Large intestine (tissue), 3 donors: Measurements from ENCODE around the gene RTBDN. TPM values are rescaled to one million over a fixed set of nuclear protein-coding genes. Genes with fewer than 3 reads are reported as not detected.
"Not testable (repeated sequence)": the region's sequence is repeated elsewhere in the genome, so short reads cannot be mapped to it uniquely, and the experiment has no call there.

Experiments
- DNase-seq, 2 donors: peaks; one replicate each; pipeline versions ENCODE4 v3.0.0 to v3.0.0-alpha.2; 2013
- H3K27ac ChIP-seq: one replicate; pipeline ENCODE4 v1.5.1; 2013; ENCODE audit warnings: low read length
- H3K27me3 ChIP-seq: 2 replicates; pipeline ENCODE4 v1.6.1; 2013; ENCODE audit warnings: low read length; ENCODE audit not compliant: control insufficient read depth, insufficient read depth
- H3K36me3 ChIP-seq: 2 replicates; pipeline ENCODE4 v1.6.1; 2013; ENCODE audit warnings: low read length; ENCODE audit not compliant: control insufficient read depth, insufficient read depth
- H3K4me1 ChIP-seq: one replicate; pipeline ENCODE4 v1.6.1; 2013; ENCODE audit warnings: low read length; ENCODE audit not compliant: control insufficient read depth, insufficient read depth
- H3K4me3 ChIP-seq: one replicate; pipeline ENCODE4 v1.5.1; 2013; ENCODE audit warnings: low read length
- H3K9me3 ChIP-seq: one replicate; pipeline ENCODE4 v1.6.1; 2013; ENCODE audit warnings: mild to moderate bottlenecking, low read depth, low read length, moderate library complexity; ENCODE audit not compliant: control insufficient read depth
- WGBS: methylation state at CpG from one replicate; pipeline ENCODE4 v1.1.5; 2013; ENCODE audit warnings: low lambda C conversion rate; ENCODE audit not compliant: insufficient coverage; 5-methylcytosine and 5-hydroxymethylcytosine counted together
- polyA plus RNA-seq: library from polyadenylated mRNA; unstranded; fragments of 120-200 nt; gene quantifications from one replicate; pipeline ENCODE4 v1.2.1, GENCODE V29; 2013

The RTBDN gene
- polyA plus RNA-seq, 1 donor: 1.6 TPM

- Histone ChIP-seq H3K4me1 (peaks cover 8% of the 10 kb centered on the region), H3K27ac (no peak overlapping the region), H3K36me3 (no peaks in the 10 kb centered on the region), H3K27me3 (peaks cover 24% of the 10 kb centered on the region), H3K4me3 (no peak overlapping the region), H3K9me3 (no peaks in the 10 kb centered on the region)
- peak; percentile 81 to 82 for DNase-seq
- WGBS: no CpG with 5 or more reads among the region's 69 CpGs
Measured at GRCh38 chr19:12847159-12848139, 13.1 kb upstream of the RTBDN start.

DNA sequence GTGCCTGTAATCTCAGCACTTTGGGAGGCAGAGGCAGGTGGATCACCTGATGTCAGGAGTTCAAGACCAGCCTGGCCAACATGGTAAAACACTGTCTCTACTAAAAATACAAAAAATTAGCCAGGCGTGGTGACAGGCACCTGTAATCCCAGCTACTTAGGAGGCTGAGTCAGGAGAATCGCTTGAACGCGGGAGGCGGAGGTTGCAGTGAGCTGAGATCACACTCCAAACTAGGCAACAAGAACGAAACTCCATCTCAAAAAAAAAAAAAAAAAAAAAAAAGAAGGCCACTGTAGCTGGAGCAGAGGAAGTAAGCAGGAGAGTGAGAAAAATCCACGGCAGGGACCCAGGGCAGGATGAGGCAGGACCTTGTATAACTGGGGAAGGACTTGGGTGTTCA lies 12.2 kb upstream of the RTBDN start:
- WGBS: no CpG with 5 or more reads among the region's 7 CpGs

DNA sequence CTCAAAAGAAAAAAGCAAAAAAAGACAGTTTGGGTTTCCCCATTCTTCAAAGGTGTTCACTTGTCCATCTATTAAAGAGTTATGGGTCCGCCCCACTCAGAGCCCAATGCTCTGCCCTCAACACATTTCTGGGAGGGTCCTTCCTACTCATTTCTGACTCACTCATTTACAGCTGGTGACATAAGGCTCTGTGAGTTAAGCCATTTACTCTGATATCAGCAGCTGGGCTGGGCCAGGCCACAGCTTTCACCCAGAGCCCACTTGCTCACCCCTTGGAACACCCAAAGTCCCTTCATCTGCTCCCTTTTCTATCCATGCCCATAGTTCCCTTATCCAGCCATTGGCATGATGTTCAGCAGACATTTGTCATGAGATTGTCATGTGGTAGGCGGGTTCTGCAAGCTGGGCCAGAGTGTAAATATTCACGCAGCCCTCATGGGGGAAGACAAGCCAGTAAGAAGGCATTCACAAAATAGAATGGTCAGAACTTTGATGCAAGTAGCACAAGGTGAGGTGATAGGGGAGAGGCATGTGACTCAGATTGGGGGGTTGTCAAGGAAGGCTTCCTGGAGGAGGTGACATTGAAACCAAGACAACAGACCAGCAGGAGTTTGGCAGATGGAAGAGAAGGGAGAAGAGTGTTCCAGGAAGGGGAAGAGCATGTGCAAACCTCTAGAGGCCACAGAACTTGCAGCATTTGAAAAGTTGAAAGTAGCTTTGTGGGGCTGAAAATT lies 9.8 kb upstream of the RTBDN start:
- WGBS: no CpG with 5 or more reads among the region's 3 CpGs
- peaks cover 10% of the 10 kb centered on the region for H3K9me3 ChIP-seq
- DNase-seq: no peak
- H3K4me1 ChIP-seq: peaks cover 16% of the 10 kb centered on the region
- peaks cover 55% of the 10 kb centered on the region for H3K27me3 ChIP-seq
- no peak overlapping the region for H3K27ac ChIP-seq
- no peaks in the 10 kb centered on the region for H3K36me3 ChIP-seq
- H3K4me3 ChIP-seq: no peak overlapping the region

More for the DNA sequence above, 12.2 kb upstream of the RTBDN start:
- not testable (repeated sequence) for H3K27ac ChIP-seq, H3K4me3 ChIP-seq, H3K4me1 ChIP-seq, H3K9me3 ChIP-seq, H3K36me3 ChIP-seq, DNase-seq
- H3K27me3 ChIP-seq: peaks cover 31% of the 10 kb centered on the region

GRCh38 chr19:12843328-12843727 lies 8.9 kb upstream of the RTBDN start:
- Histone ChIP-seq H3K36me3 (no peaks in the 10 kb centered on the region), H3K9me3 (peaks cover 15% of the 10 kb centered on the region), H3K4me1 (peaks cover 16% of the 10 kb centered on the region), H3K4me3 (no peak overlapping the region), H3K27me3 (peaks cover 63% of the 10 kb centered on the region), H3K27ac (no peak overlapping the region)
- no peak for DNase-seq
- no CpG with 5 or more reads among the region's 11 CpGs for WGBS

DNA sequence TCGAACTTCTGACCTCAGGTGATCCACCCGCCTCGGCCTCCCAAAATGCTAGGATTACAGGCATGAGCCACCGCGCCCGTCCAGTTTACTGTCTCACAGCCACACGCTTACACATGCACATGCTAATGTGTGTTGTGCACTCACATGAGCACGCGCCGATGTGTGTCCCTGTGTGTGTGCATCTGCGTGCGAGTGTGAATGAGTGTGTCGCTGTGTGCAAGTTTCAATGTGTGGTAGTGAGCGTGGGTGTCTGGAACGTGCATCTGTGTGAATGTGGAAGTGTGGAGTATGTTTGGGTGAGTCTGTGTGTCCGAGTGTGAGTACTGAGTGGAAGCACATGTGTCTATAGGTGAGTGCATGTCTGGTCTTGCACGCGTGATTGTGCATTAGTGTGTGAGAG lies 8.1 kb upstream of the RTBDN start:
- DNase-seq: no peak
- Histone ChIP-seq H3K4me1 (peaks cover 12% of the 10 kb centered on the region), H3K27me3 (peaks cover 70% of the 10 kb centered on the region), H3K36me3 (no peaks in the 10 kb centered on the region), H3K9me3 (peaks cover 15% of the 10 kb centered on the region), H3K4me3 (no peak overlapping the region), H3K27ac (no peak overlapping the region)
- no CpG with 5 or more reads among the region's 18 CpGs for WGBS

GRCh38 chr19:12841094-12841493 lies 6.7 kb upstream of the RTBDN start:
- Histone ChIP-seq H3K27me3 (peaks cover 77% of the 10 kb centered on the region), H3K4me3 (peak overlapping the region; percentile 6), H3K4me1 (peaks cover 9% of the 10 kb centered on the region), H3K27ac (no peak overlapping the region), H3K9me3 (peaks cover 15% of the 10 kb centered on the region), H3K36me3 (no peaks in the 10 kb centered on the region)
- DNase-seq: peak; percentile 24 to 28
- WGBS: no CpG with 5 or more reads among the region's 29 CpGs

- Histone ChIP-seq H3K27me3 (peaks cover 80% of the 10 kb centered on the region), H3K27ac (no peak overlapping the region), H3K36me3 (no peaks in the 10 kb centered on the region), H3K4me3 (peak overlapping the region; percentile 6), H3K9me3 (peaks cover 17% of the 10 kb centered on the region), H3K4me1 (peaks cover 9% of the 10 kb centered on the region)
- DNase-seq: peak; percentile 35 to 45
- WGBS: no CpG with 5 or more reads among the region's 43 CpGs
Measured at GRCh38 chr19:12840091-12841079, 6.0 kb upstream of the RTBDN start.

DNA sequence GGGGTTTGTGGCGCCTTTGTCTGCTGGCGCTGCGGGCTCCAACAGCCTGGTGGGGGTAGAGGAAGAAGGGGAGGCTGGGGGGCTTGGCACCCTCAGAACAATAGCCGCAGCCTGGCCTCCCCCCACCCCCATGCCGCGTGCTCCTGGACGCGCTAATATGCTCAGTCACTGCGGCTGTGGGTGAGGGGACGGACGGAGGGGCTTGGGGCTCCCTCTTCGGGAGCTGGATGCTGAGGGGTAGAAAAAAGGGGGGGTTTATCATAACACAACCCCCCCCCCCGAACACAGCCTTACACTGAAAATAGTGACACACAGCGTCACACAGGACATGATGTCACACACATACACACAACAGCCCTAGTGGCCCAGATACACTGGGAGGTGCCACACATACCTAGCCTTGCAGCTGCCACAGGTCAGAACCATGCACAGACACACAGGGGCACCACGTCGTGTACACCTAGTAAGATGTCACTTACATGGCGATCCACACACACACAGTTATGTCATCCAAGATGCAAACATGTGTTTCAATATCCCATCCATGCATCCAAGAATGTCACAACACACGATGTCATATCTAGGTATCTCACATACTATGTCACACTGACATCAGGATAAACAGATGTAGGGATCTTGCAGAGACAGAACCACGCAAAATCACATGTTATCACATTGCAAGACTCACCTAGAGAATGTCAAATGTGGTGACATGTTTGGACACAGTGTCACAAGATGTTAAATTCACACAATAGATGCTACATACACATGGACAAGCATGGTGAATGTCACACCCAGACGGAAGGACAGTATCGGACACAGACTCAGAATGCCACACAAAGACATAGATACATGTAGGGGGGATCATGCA lies 4.7 kb upstream of the RTBDN start:
- Histone ChIP-seq H3K4me1 (peaks cover 9% of the 10 kb centered on the region), H3K27me3 (peaks cover 89% of the 10 kb centered on the region), H3K4me3 (peak overlapping the region; percentile 31), H3K27ac (no peak overlapping the region), H3K9me3 (peaks cover 24% of the 10 kb centered on the region), H3K36me3 (no peaks in the 10 kb centered on the region)
- WGBS: no CpG with 5 or more reads among the region's 21 CpGs
- no peak for DNase-seq

GRCh38 chr19:12838182-12838885 lies 4.0 kb upstream of the RTBDN start, which contains the start of gene MAST1:
Gene MAST1, plus strand, starts transcription at chr19:12838515. Its CDS starts 58 bp downstream, at chr19:12838573.
- Histone ChIP-seq H3K27me3 (peaks cover 92% of the 10 kb centered on the region), H3K36me3 (no peaks in the 10 kb centered on the region), H3K9me3 (peaks cover 25% of the 10 kb centered on the region), H3K4me1 (peaks cover 9% of the 10 kb centered on the region), H3K27ac (no peak within 1 kb of the TSS), H3K4me3 (peak within 1 kb of the TSS; percentile 31)
- WGBS: no CpG with 5 or more reads among the region's 69 CpGs
- DNase-seq: peak in 1 of 2 donors; percentile 43
